ENCODE measurements around the gene RPS10. TPM values are rescaled to one million over a fixed set of nuclear protein-coding genes. Genes with fewer than 3 reads are reported as not detected.

RPS10 gene
- total RNA-seq, 1 experiment from 2014 or later = 2,114 TPM

- Histone ChIP-seq H3K9me3 (no peaks in the 10 kb centered on the region), H3K27me3 (no peaks in the 10 kb centered on the region), H3K4me3 (no peak overlapping the region), H3K36me3 (no peaks in the 10 kb centered on the region)
- DNase-seq = no peak
Observed at GRCh38 chr6:34457742-34458735, 32.2 kb upstream of the RPS10 start.

- no peaks in the 10 kb centered on the region for H3K27me3 ChIP-seq
- no peak overlapping the region for H3K4me3 ChIP-seq
- no peak for DNase-seq
- no peaks in the 10 kb centered on the region for H3K9me3 ChIP-seq
- no peaks in the 10 kb centered on the region for H3K36me3 ChIP-seq
Observed at GRCh38 chr6:34457382-34457741, 31.5 kb upstream of the RPS10 start.

- Histone ChIP-seq H3K36me3 (no peaks in the 10 kb centered on the region), H3K4me3 (no peak overlapping the region), H3K27me3 (no peaks in the 10 kb centered on the region), H3K9me3 (no peaks in the 10 kb centered on the region)
- no peak for DNase-seq
Observed at GRCh38 chr6:34455831-34456230, 30.0 kb upstream of the RPS10 start.

- H3K36me3 ChIP-seq = no peaks in the 10 kb centered on the region
- no peaks in the 10 kb centered on the region for H3K9me3 ChIP-seq
- H3K4me3 ChIP-seq = no peak overlapping the region
- no peak for DNase-seq
- H3K27me3 ChIP-seq = no peaks in the 10 kb centered on the region
Observed at GRCh38 chr6:34451192-34451591, 25.3 kb upstream of the RPS10 start.

GRCh38 chr6:34447910-34448309, 22.0 kb upstream of the RPS10 start:
- no peaks in the 10 kb centered on the region for H3K36me3 ChIP-seq
- H3K9me3 ChIP-seq = no peaks in the 10 kb centered on the region
- H3K4me3 ChIP-seq = no peak overlapping the region
- no peaks in the 10 kb centered on the region for H3K27me3 ChIP-seq
- DNase-seq = no peak

GRCh38 chr6:34447386-34447785, 21.5 kb upstream of the RPS10 start:
- no peaks in the 10 kb centered on the region for H3K36me3 ChIP-seq
- no peak overlapping the region for H3K4me3 ChIP-seq
- no peaks in the 10 kb centered on the region for H3K27me3 ChIP-seq
- H3K9me3 ChIP-seq = no peaks in the 10 kb centered on the region
- DNase-seq = no peak

GRCh38 chr6:34445313-34445860, 19.5 kb upstream of the RPS10 start:
- Histone ChIP-seq H3K9me3 (no peaks in the 10 kb centered on the region), H3K36me3 (no peaks in the 10 kb centered on the region), H3K27me3 (no peaks in the 10 kb centered on the region), H3K4me3 (no peak overlapping the region)
- no peak for DNase-seq

GRCh38 chr6:34441526-34441925, 15.7 kb upstream of the RPS10 start:
- Histone ChIP-seq H3K9me3 (no peaks in the 10 kb centered on the region), H3K4me3 (no peak overlapping the region), H3K36me3 (no peaks in the 10 kb centered on the region), H3K27me3 (no peaks in the 10 kb centered on the region)
- DNase-seq = no peak

- DNase-seq = no peak
- Histone ChIP-seq H3K36me3 (no peaks in the 10 kb centered on the region), H3K9me3 (no peaks in the 10 kb centered on the region), H3K27me3 (no peaks in the 10 kb centered on the region), H3K4me3 (no peak overlapping the region)
Observed at GRCh38 chr6:34439442-34439841, 13.6 kb upstream of the RPS10 start.

GRCh38 chr6:34438705-34439104, 12.8 kb upstream of the RPS10 start:
- no peak for DNase-seq
- no peaks in the 10 kb centered on the region for H3K36me3 ChIP-seq
- H3K27me3 ChIP-seq = no peaks in the 10 kb centered on the region
- no peaks in the 10 kb centered on the region for H3K9me3 ChIP-seq
- H3K4me3 ChIP-seq = no peak overlapping the region

- Histone ChIP-seq H3K4me3 (no peak overlapping the region), H3K27me3 (no peaks in the 10 kb centered on the region), H3K36me3 (no peaks in the 10 kb centered on the region), H3K9me3 (no peaks in the 10 kb centered on the region)
- DNase-seq = no peak
Observed at GRCh38 chr6:34437644-34437970, 11.7 kb upstream of the RPS10 start.

GRCh38 chr6:34436803-34437643, 11.2 kb upstream of the RPS10 start:
- Histone ChIP-seq H3K36me3 (no peaks in the 10 kb centered on the region), H3K4me3 (no peak overlapping the region), H3K27me3 (no peaks in the 10 kb centered on the region), H3K9me3 (no peaks in the 10 kb centered on the region)
- DNase-seq = no peak

- DNase-seq = no peak
- H3K36me3 ChIP-seq = no peaks in the 10 kb centered on the region
- no peaks in the 10 kb centered on the region for H3K9me3 ChIP-seq
- H3K27me3 ChIP-seq = no peaks in the 10 kb centered on the region
- H3K4me3 ChIP-seq = no peak overlapping the region
Observed at GRCh38 chr6:34435916-34436315, 10.0 kb upstream of the RPS10 start.

GRCh38 chr6:34425132-34425497, 754 bp downstream of the RPS10 start:
- no peaks in the 10 kb centered on the region for H3K27me3 ChIP-seq
- no peak for DNase-seq
- H3K4me3 ChIP-seq = peak overlapping the region; percentile 77
- H3K36me3 ChIP-seq = peaks cover 51% of the 10 kb centered on the region
- H3K9me3 ChIP-seq = no peaks in the 10 kb centered on the region

GRCh38 chr6:34424200-34425131, 1.4 kb downstream of the RPS10 start:
- Histone ChIP-seq H3K36me3 (peaks cover 58% of the 10 kb centered on the region), H3K27me3 (no peaks in the 10 kb centered on the region), H3K9me3 (no peaks in the 10 kb centered on the region), H3K4me3 (peak overlapping the region; percentile 77)
- no peak for DNase-seq

GRCh38 chr6:34423254-34423653, 2.6 kb downstream of the RPS10 start:
- no peaks in the 10 kb centered on the region for H3K9me3 ChIP-seq
- DNase-seq = no peak
- no peak overlapping the region for H3K4me3 ChIP-seq
- peaks cover 69% of the 10 kb centered on the region for H3K36me3 ChIP-seq
- H3K27me3 ChIP-seq = no peaks in the 10 kb centered on the region
